ENCODE results near the gene VTN. TPM values are rescaled to one million over a fixed set of nuclear protein-coding genes. Genes with fewer than 3 reads are reported as not detected.

The VTN gene
- total and polyA plus RNA-seq, 2 donors (not counting 3 experiments of a cell fraction or from before 2014, with no cell fraction given): 1.1 TPM; not detected in 1

DNA sequence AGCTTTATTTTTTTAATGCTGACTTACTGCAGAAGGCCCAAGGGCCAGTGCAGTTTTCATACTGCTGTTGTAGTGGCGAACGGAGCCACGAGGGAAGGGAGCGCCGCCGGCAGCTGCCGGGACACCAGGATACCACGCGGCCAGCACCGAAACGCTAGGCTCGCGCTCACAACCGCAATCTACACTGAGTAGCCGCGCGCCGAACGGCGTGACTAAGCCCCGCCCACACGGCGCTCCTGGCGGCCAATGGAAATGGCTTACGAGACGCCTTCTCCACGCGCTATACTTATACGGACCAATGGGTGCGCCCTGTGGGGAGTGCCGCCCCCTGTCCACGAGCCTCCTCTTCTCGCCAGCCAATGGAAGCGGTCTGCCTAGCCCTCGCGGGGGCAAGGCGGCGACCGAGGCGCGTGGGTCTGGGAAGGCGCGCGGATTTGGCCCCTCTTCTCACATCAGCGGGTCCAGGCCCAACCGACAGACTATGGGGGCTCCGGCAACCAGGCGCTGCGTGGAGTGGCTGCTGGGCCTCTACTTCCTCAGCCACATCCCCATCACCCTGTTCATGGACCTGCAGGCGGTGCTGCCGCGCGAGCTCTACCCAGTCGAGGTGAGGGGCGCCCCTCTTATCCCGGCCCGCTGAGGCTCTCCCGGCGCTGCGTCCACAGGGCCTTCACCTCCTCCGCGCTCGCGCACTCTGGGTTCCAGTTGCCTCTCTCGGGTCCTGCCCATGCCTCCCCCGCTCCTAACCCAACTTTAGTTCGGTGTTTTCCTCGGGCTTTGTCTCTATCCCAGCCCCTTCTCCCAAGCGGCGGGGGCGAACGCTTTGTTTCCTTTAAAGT is 51.1 kb downstream of the VTN start, which contains the start of gene TMEM97:
Gene TMEM97 (plus strand): TSS at position 442 of the 839 bp plus-strand sequence. CDS start 40 bp downstream, at position 482.
- Histone ChIP-seq H3K27me3 (ENCODE audit: control insufficient read depth in 2 of 2, insufficient read depth in 2 of 2, low read length in 2 of 2) (peaks cover 0 to 1% of the 10 kb centered on the region in 2 experiments), H2AFZ (ENCODE audit: low read depth, low read length) (peak within 1 kb of the TSS; percentile 97), H3K4me2 (ENCODE audit: insufficient read depth, low read length) (peak within 1 kb of the TSS; percentile 91), H3K36me3 (ENCODE audit: control insufficient read depth in 2 of 2, extremely low read depth in 1 of 2, insufficient read depth in 2 of 2, low read length in 2 of 2) (no peaks in the 10 kb centered on the region), H3K9ac (replicated peaks; ENCODE audit: extremely low read depth, insufficient read depth, low read length) (peak within 1 kb of the TSS; percentile 76), H3K4me1 (ENCODE audit: control insufficient read depth, extremely low read depth, insufficient read depth, low read length) (peaks cover 18% of the 10 kb centered on the region), H3K9me3 (replicated peaks; ENCODE audit: control insufficient read depth, insufficient read depth, low read length) (no peaks in the 10 kb centered on the region), H3K27ac (ENCODE audit: insufficient read depth, low read depth, low read length) (peak within 1 kb of the TSS; percentile 9), H3K9me1 (replicated peaks; ENCODE audit: control insufficient read depth, extremely low read depth, insufficient read depth, low read length) (no peaks in the 10 kb centered on the region), H3K79me2 (ENCODE audit: control insufficient read depth, insufficient read depth, low read length) (peaks cover 34% of the 10 kb centered on the region), H4K20me1 (replicated peaks; ENCODE audit: control insufficient read depth, extremely low read depth, insufficient read depth, low read length) (no peaks in the 10 kb centered on the region), H3K4me3 (replicated peaks in 1 of 3; ENCODE audit: insufficient read depth in 1 of 3, low read depth in 1 of 3, low read length in 3 of 3) (peak within 1 kb of the TSS; percentile 52 to 80 (median 65))
- CTCF ChIA-PET: interaction anchor here (0.9 to 2.0 kb wide), 8 partner anchors 12 to 514 kb away, joined by 3 to 8 read pairs (median 4); partner anchors contain the start of genes IFT20, POLDIP2 and TNFAIP1
- peak; percentile 73 for TF ChIP-seq POLR2AphosphoS5 (IDR thresholded peaks at IDR 0.05; ENCODE audit: insufficient read depth, low read depth, low read length)
- TF ChIP-seq JUN (IDR thresholded peaks at IDR 0.05; ENCODE audit: borderline replicate concordance, insufficient read depth, insufficient read length, low read depth): no peak
- TF ChIP-seq MYC (IDR thresholded peaks at IDR 0.05; ENCODE audit: low read depth, low read length): peak; percentile 62
- peak; percentile 47 for TF ChIP-seq POLR2A (IDR thresholded peaks at IDR 0.05; ENCODE audit: low read depth, low read length)
- TF ChIP-seq, protein P1, sequence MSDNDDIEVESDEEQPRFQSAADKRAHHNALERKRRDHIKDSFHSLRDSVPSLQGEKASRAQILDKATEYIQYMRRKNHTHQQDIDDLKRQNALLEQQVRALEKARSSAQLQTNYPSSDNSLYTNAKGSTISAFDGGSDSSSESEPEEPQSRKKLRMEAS (IDR thresholded peaks at IDR 0.05; ENCODE audit: insufficient read depth, insufficient read length): peak; percentile 79
- TF ChIP-seq, protein P2, sequence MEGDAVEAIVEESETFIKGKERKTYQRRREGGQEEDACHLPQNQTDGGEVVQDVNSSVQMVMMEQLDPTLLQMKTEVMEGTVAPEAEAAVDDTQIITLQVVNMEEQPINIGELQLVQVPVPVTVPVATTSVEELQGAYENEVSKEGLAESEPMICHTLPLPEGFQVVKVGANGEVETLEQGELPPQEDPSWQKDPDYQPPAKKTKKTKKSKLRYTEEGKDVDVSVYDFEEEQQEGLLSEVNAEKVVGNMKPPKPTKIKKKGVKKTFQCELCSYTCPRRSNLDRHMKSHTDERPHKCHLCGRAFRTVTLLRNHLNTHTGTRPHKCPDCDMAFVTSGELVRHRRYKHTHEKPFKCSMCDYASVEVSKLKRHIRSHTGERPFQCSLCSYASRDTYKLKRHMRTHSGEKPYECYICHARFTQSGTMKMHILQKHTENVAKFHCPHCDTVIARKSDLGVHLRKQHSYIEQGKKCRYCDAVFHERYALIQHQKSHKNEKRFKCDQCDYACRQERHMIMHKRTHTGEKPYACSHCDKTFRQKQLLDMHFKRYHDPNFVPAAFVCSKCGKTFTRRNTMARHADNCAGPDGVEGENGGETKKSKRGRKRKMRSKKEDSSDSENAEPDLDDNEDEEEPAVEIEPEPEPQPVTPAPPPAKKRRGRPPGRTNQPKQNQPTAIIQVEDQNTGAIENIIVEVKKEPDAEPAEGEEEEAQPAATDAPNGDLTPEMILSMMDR (IDR thresholded peaks at IDR 0.05; ENCODE audit: extremely low read depth in 1 of 2, insufficient read depth in 1 of 2, low read depth in 1 of 2, low read length in 2 of 2): no peak
- dilution Hi-C loops (cut with MboI; ENCODE audit: extremely low pct_ligation_motif_present, low sequenced_read_pairs) (no loop called here), intact Hi-C loops (cut with micrococcal nuclease) (loop anchor here (1.0 kb wide), 5 partner anchors 8 to 514 kb away; partner anchors contain the start of genes IFT20, POLDIP2 and TNFAIP1)
- POLR2A ChIA-PET: interaction anchor here (1.2 kb wide), 1 partner anchor 17 kb away, joined by 3 read pairs; the partner anchor contains the start of genes IFT20 and TNFAIP1
- BruUV-seq (replicated peaks): no TSS peak
- DNase-seq (ENCODE audit: low read depth, low spot score): peak; percentile 98
- FAIRE-seq: peak; percentile 97

Measured in endothelial cell of umbilical vein (primary cell).